ENCODE data around the gene PLEKHN1.

GRCh38 chr1:1013922-1014648, 47.8 kb downstream of the PLEKHN1 start:
- TF ChIP-seq CTCF (conservative IDR thresholded peaks at IDR 0.05) (no peak), ZFX (IDR thresholded peaks at IDR 0.05) (peak; percentile 27; the same call in 1 of the 2 replicates)

All from C4-2B (cell line).